HEK293 (cell line): ENCODE measurements around the gene RAE1.

Experiments used
- CTCF ChIA-PET: fragments of 350-600 bp; formaldehyde crosslinking; extraction: SDS; loops from one replicate; lab custom pipeline; 2021; ENCODE audit warnings: antibody characterized with exemption; lab: Yijun Ruan, JAX
- POLR2A ChIA-PET: fragments of 300-600 bp; formaldehyde crosslinking; extraction: SDS; loops from one replicate; lab custom pipeline; 2020; ENCODE audit warnings: antibody characterized with exemption, inconsistent platforms; lab: Yijun Ruan, JAX
- H3K27ac ChIP-seq: fragments of 200-500 bp; sonication (Bioruptor generic); 2 replicates; pipeline ENCODE4 v1.5.1; 2014; ENCODE audit warnings: low read depth, low read length, control low read depth, inconsistent platforms; ENCODE audit errors: extremely low read depth
- H3K36me3 ChIP-seq, 2 experiments: fragments of 200-500 bp in 1 of 2; sonication (Bioruptor generic) in 1 of 2; 1 replicate in 1 of 2; 2 replicates in 1 of 2; pipeline ENCODE4 v1.5.1; 2014 to 2017; ENCODE audit warnings: inconsistent platforms in 2 of 2, low read length in 2 of 2; ENCODE audit not compliant: control insufficient read depth in 2 of 2, insufficient read depth in 1 of 2
- H3K4me1 ChIP-seq: fragments of 200-500 bp; sonication (Bioruptor generic); 2 replicates; pipeline ENCODE4 v1.5.1; 2014; ENCODE audit warnings: mild to moderate bottlenecking, low read length, inconsistent platforms; ENCODE audit not compliant: control insufficient read depth, insufficient read depth
- H3K4me3 ChIP-seq: 2 replicates; pipeline ENCODE4 v1.5.1; 2011; ENCODE audit warnings: low read depth, mild to moderate bottlenecking, control low read depth, low read length, moderate library complexity
- H3K9me3 ChIP-seq: fragments of 200-500 bp; sonication (Bioruptor generic); 2 replicates; pipeline ENCODE4 v1.5.1; 2014; ENCODE audit warnings: low read depth, low read length, inconsistent platforms; ENCODE audit not compliant: control insufficient read depth, insufficient read depth
- GLIS1 ChIP-seq: fragments of 450-650 bp; formaldehyde crosslinking; IDR thresholded peaks from 2 replicates; pipeline ENCODE4 v1.5.1; 2016; ENCODE audit warnings: missing biosample characterization, missing genetic modification characterization
- HOXA7 ChIP-seq: sonication (generic); formaldehyde crosslinking; IDR thresholded peaks from 2 replicates; pipeline ENCODE4 v1.8.1; 2022; ENCODE audit warnings: missing genetic modification reagents, borderline replicate concordance
- HOXC10 ChIP-seq: sonication (generic); formaldehyde crosslinking; IDR thresholded peaks from 2 replicates; pipeline ENCODE4 v1.8.1; 2023; ENCODE audit warnings: mild to moderate bottlenecking, missing genetic modification reagents
- SCRT1 ChIP-seq: fragments of 450-650 bp; formaldehyde crosslinking; IDR thresholded peaks from 2 replicates; pipeline ENCODE4 v1.5.1; 2016; ENCODE audit warnings: missing biosample characterization, missing genetic modification characterization, borderline replicate concordance
- SCRT2 ChIP-seq: fragments of 450-650 bp; formaldehyde crosslinking; IDR thresholded peaks from 2 replicates; pipeline ENCODE4 v1.5.1; 2016; ENCODE audit warnings: missing biosample characterization, missing genetic modification characterization
- TCF7L2 ChIP-seq: IDR thresholded peaks from 2 replicates; pipeline ENCODE4 v1.6.1; 2011; ENCODE audit warnings: low read depth, mild to moderate bottlenecking, inconsistent platforms, low read length, moderate library complexity, borderline replicate concordance
- ZFHX2 ChIP-seq: fragments of 450-650 bp; formaldehyde crosslinking; conservative IDR thresholded peaks from 2 replicates; pipeline ENCODE4 v1.5.1; 2016; ENCODE audit warnings: missing biosample characterization, missing genetic modification characterization
- ZIC2 ChIP-seq: fragments of 450-650 bp; formaldehyde crosslinking; IDR thresholded peaks from 2 replicates; pipeline ENCODE4 v1.5.1; 2016; ENCODE audit warnings: missing biosample characterization, missing genetic modification characterization
- ZNF335 ChIP-seq: fragments of 450-650 bp; formaldehyde crosslinking; conservative IDR thresholded peaks from 2 replicates; pipeline ENCODE4 v1.5.1; 2016; ENCODE audit warnings: missing biosample characterization, missing genetic modification characterization
- ZNF37A ChIP-seq: fragments of 450-650 bp; IDR thresholded peaks from 2 replicates; pipeline ENCODE4 v1.5.1; 2018; ENCODE audit warnings: missing biosample characterization, missing genetic modification characterization
- ZNF624 ChIP-seq: fragments of 450-650 bp; formaldehyde crosslinking; IDR thresholded peaks from 2 replicates; pipeline ENCODE4 v1.5.1; 2017; ENCODE audit warnings: missing biosample characterization, missing genetic modification characterization
- ZNF677 ChIP-seq: fragments of 450-650 bp; IDR thresholded peaks from 2 replicates; pipeline ENCODE4 v1.5.0; 2018; ENCODE audit warnings: missing biosample characterization, mild to moderate bottlenecking, missing genetic modification characterization, moderate library complexity
- ZSCAN16 ChIP-seq: fragments of 450-650 bp; formaldehyde crosslinking; IDR thresholded peaks from 2 replicates; pipeline ENCODE4 v1.5.1; 2016; ENCODE audit warnings: missing biosample characterization, missing genetic modification characterization
- TF ChIP-seq, protein P1 (sequence below): fragments of 450-650 bp; formaldehyde crosslinking; conservative IDR thresholded peaks from 2 replicates; pipeline ENCODE4 v1.5.1; 2016; ENCODE audit warnings: low read depth, missing biosample characterization, missing genetic modification characterization
- TF ChIP-seq, protein P2 (sequence below): fragments of 450-650 bp; IDR thresholded peaks from 2 replicates; pipeline ENCODE4 v1.5.1; 2018; ENCODE audit warnings: missing biosample characterization, missing genetic modification characterization
- TF ChIP-seq, protein P3 (sequence below): IDR thresholded peaks from 2 replicates; pipeline ENCODE4 v1.6.1; 2011; ENCODE audit warnings: mild to moderate bottlenecking, low read depth, low read length, borderline replicate concordance
- TF ChIP-seq, protein P4 (sequence below): fragments of 450-650 bp; formaldehyde crosslinking; IDR thresholded peaks from 2 replicates; pipeline ENCODE4 v1.5.1; 2016; ENCODE audit warnings: missing biosample characterization, missing genetic modification characterization

RAE1 gene

DNA sequence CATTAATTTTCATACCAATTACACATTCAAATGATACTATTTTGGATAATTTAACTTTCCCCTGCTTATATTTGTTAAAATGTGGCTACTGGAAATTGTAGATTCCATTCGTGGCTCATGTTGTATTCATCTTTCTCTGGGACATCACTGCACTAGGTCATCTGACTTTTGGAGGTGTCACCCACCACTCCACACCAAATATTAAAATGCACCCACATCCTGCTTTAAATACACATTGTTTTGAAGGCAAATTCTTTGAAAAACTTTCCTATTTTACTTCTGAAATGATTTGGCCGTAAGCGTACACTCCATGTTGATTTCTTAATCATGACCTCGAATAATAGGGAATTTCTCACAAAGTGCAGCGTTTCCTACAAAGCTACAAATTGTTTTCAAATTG, 31.5 kb downstream of the RAE1 start (continued):
- TF ChIP-seq GLIS1 (tag by site-specific recombination) = no peak
- TF ChIP-seq HOXC10 (CRISPR knock-in tag) = no peak
- no peak for TF ChIP-seq ZNF677 (tag by site-specific recombination)
- TF ChIP-seq, protein P1, sequence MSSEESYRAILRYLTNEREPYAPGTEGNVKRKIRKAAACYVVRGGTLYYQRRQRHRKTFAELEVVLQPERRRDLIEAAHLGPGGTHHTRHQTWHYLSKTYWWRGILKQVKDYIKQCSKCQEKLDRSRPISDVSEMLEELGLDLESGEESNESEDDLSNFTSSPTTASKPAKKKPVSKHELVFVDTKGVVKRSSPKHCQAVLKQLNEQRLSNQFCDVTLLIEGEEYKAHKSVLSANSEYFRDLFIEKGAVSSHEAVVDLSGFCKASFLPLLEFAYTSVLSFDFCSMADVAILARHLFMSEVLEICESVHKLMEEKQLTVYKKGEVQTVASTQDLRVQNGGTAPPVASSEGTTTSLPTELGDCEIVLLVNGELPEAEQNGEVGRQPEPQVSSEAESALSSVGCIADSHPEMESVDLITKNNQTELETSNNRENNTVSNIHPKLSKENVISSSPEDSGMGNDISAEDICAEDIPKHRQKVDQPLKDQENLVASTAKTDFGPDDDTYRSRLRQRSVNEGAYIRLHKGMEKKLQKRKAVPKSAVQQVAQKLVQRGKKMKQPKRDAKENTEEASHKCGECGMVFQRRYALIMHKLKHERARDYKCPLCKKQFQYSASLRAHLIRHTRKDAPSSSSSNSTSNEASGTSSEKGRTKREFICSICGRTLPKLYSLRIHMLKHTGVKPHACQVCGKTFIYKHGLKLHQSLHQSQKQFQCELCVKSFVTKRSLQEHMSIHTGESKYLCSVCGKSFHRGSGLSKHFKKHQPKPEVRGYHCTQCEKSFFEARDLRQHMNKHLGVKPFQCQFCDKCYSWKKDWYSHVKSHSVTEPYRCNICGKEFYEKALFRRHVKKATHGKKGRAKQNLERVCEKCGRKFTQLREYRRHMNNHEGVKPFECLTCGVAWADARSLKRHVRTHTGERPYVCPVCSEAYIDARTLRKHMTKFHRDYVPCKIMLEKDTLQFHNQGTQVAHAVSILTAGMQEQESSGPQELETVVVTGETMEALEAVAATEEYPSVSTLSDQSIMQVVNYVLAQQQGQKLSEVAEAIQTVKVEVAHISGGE (tag by site-specific recombination) = no peak
- no peak for TF ChIP-seq ZNF335
- TF ChIP-seq HOXA7 (CRISPR knock-in tag) = no peak
- TF ChIP-seq, protein P2, sequence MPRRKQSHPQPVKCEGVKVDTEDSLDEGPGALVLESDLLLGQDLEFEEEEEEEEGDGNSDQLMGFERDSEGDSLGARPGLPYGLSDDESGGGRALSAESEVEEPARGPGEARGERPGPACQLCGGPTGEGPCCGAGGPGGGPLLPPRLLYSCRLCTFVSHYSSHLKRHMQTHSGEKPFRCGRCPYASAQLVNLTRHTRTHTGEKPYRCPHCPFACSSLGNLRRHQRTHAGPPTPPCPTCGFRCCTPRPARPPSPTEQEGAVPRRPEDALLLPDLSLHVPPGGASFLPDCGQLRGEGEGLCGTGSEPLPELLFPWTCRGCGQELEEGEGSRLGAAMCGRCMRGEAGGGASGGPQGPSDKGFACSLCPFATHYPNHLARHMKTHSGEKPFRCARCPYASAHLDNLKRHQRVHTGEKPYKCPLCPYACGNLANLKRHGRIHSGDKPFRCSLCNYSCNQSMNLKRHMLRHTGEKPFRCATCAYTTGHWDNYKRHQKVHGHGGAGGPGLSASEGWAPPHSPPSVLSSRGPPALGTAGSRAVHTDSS = no peak
- TF ChIP-seq TCF7L2 = no peak

DNA sequence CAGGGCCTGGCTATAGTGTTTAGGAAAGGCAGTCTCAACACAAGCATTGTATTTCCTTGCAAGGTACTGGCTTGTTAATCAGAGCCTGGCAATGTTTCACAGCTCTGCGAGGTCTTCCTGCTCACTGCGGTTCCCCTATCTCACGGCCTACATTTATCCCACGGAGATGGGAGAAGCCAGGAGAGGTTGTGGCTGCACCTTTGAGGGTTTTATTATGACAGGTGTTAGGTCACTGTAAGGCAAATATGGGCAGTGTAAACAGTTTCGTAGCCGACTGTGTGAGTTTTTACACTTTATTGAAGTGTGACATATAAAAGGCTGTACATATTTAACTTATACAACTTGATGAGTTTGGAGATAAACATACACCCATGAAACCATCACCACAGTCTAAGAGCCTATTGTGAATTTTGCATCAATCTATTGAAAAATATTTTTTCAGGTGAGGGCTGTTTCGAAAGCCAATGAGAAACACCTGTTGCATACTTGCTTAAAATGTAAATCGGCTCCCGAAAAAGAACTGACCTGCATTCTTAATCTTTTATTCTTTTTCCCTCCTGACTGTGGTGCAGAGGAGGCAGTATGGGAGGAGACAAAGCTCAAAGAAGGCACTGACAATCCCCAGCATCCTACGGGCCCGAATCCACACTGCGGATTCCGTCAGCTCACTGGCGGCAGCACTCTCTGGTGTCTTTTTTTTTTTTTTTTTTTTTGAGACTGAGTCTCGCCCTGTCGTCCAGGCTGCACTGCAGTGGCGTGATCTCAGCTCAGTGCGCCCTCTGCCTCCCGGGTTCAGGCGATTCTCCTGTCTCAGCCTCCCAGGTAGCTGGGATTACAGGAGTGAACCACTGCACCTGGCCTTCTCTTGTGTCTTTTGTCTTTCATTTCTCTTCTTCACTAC, 32.6 kb downstream of the RAE1 start:
- peaks cover 0 to 38% of the 10 kb centered on the region in 2 experiments; a peak in 1 of 3 replicates for H3K36me3 ChIP-seq
- no peaks in the 10 kb centered on the region for H3K4me1 ChIP-seq
- no peak overlapping the region for H3K4me3 ChIP-seq
- no peak overlapping the region for H3K27ac ChIP-seq
- TF ChIP-seq SCRT2 (peak; percentile 88), ZIC2 (tag by site-specific recombination) (no peak), ZNF624 (no peak), SCRT1 (tag by site-specific recombination) (peak; percentile 68; the same call in 1 of the 2 replicates)
- TF ChIP-seq, protein P3, sequence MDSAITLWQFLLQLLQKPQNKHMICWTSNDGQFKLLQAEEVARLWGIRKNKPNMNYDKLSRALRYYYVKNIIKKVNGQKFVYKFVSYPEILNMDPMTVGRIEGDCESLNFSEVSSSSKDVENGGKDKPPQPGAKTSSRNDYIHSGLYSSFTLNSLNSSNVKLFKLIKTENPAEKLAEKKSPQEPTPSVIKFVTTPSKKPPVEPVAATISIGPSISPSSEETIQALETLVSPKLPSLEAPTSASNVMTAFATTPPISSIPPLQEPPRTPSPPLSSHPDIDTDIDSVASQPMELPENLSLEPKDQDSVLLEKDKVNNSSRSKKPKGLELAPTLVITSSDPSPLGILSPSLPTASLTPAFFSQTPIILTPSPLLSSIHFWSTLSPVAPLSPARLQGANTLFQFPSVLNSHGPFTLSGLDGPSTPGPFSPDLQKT = no peak
- TF ChIP-seq, protein P4, sequence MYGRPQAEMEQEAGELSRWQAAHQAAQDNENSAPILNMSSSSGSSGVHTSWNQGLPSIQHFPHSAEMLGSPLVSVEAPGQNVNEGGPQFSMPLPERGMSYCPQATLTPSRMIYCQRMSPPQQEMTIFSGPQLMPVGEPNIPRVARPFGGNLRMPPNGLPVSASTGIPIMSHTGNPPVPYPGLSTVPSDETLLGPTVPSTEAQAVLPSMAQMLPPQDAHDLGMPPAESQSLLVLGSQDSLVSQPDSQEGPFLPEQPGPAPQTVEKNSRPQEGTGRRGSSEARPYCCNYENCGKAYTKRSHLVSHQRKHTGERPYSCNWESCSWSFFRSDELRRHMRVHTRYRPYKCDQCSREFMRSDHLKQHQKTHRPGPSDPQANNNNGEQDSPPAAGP (tag by site-specific recombination) = no peak
- ChIA-PET CTCF (interaction anchor here (0.6 kb wide), 1 partner anchor 302 kb away, joined by 3 read pairs; no protein-coding TSS in a partner anchor), POLR2A (interaction anchor here (0.6 kb wide), 1 partner anchor 54 kb away, joined by 4 read pairs; no protein-coding TSS in a partner anchor)
- H3K9me3 ChIP-seq = no peaks in the 10 kb centered on the region

DNA sequence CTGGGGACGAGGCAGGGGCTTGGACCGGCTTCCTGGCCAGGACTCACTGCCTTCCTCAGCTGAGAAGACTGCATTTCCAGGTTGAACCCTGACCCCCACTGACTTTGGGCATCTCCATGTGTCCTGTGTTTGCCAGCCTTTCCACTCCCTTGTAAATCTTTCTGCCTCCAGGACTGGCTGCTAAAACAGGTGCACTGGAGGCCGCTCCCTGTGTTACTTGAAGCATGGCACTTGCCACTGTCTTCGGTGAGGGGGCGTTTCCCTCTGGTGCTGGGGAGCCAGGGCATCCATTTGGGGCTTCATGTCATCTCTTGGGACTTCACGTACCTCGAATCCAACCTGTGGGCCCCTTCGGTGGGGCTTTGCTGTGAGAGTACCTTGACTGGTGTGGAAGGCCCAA, 33.4 kb downstream of the RAE1 start:
- ChIA-PET CTCF (interaction anchor here (1.1 kb wide), 1 partner anchor 129 kb away, joined by 3 read pairs; no protein-coding TSS in a partner anchor), POLR2A (interaction anchor here (0.6 kb wide), 1 partner anchor 55 kb away, joined by 4 read pairs; no protein-coding TSS in a partner anchor)
- Histone ChIP-seq H3K36me3 (peaks cover 0 to 33% of the 10 kb centered on the region in 2 experiments; a peak in 1 of 3 replicates), H3K27ac (no peak overlapping the region), H3K9me3 (no peaks in the 10 kb centered on the region), H3K4me3 (no peak overlapping the region), H3K4me1 (no peaks in the 10 kb centered on the region)
- no peak for TF ChIP-seq ZSCAN16
- TF ChIP-seq, protein P1 (tag by site-specific recombination) = no peak
- no peak for TF ChIP-seq ZNF37A
- no peak for TF ChIP-seq ZFHX2 (tag by site-specific recombination)
